Mucosa of descending colon (tissue), 3 donors: ENCODE data around the gene FRMD4A. TPM values are rescaled to one million over a fixed set of nuclear protein-coding genes. Genes with fewer than 3 reads are reported as not detected.

ENCODE experiments used
- ATAC-seq: fragments of 200-7000 bp; cut with Tn5 transposase; one replicate; pipeline ENCODE4 v1.9.1; 2020; ENCODE audit warnings: mild to moderate bottlenecking, moderate library complexity
- DNase-seq, 3 donors: peaks; one replicate each; pipeline ENCODE4 v3.0.0-alpha.2; 2020
- H3K36me3 ChIP-seq: fragments of 200-600 bp; one replicate; pipeline ENCODE4 v1.8.0; 2021; ENCODE audit warnings: low read depth, mild to moderate bottlenecking
- H3K4me1 ChIP-seq: fragments of 200-600 bp; one replicate; pipeline ENCODE4 v1.8.0; 2021; ENCODE audit warnings: low read depth, mild to moderate bottlenecking
- H3K4me3 ChIP-seq: fragments of 200-600 bp; one replicate; pipeline ENCODE4 v1.8.0; 2021; ENCODE audit warnings: mild to moderate bottlenecking
- H3K9me3 ChIP-seq: fragments of 200-600 bp; one replicate; pipeline ENCODE4 v1.8.0; 2021; ENCODE audit warnings: mild to moderate bottlenecking
- CTCF ChIP-seq: fragments of 200-600 bp; IDR thresholded peaks from one replicate; pipeline ENCODE4 v1.8.0; 2022; ENCODE audit warnings: antibody characterized with exemption, mild to moderate bottlenecking
- intact Hi-C, 2 donors: fragments of 100-400 bp; cut with DNase I in 1 of 2; cut with micrococcal nuclease in 1 of 2; formaldehyde crosslinking; loops; one replicate each; pipeline versions ENCODE4 v1.11.0 to v1.11.1; 2022; cut with DNase I, micrococcal nuclease
- total RNA-seq, 3 donors: library from RNA; stranded (reverse); fragmentation: NEBNext Ultra II Directional in 2 of 3; extraction: Animal tissue kit (Norgen Biotek cat#: 25700) in 2 of 3; gene quantifications; one replicate each; pipeline versions ENCODE4 v1.2.1 to v1.2.4, GENCODE V29; 2021 to 2023
- donor health status: DM: no; HTN: no; CAD: no; lungs with moderate emphysema.
- donor health status: DM: no; HTN: no; CAD: no.
- donor health status: DM: no; HTN: yes; CAD: no.

Gene FRMD4A
- total RNA-seq, 3 donors from 2014 or later, result 9.8 to 40.6 (median 17.2) TPM

DNA sequence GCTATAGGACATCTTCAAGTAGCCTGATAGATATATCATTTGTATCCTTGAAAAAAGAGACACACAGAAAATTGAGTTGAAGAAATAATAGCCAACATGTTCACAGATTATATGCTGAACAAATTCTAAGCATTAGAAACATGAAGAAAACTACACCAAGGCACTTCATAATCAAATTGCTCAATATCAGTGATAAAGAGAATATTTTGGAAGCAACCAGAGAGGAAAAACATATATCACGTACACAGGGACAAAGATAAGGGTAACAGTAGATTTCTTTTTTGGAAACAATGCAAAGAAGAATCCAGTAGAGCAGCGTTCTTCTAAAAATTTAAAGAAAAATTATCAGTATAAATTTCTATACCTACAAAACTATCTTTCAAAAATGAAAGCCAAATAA lies 6.0 kb upstream of the FRMD4A start:
- ATAC-seq (no peak), DNase-seq (no peak)
- intact Hi-C loops, result no loop called here
- Histone ChIP-seq H3K4me3 (no peak overlapping the region), H3K36me3 (no peaks in the 10 kb centered on the region), H3K9me3 (no peaks in the 10 kb centered on the region), H3K4me1 (no peaks in the 10 kb centered on the region)
- TF ChIP-seq CTCF, result no peak

DNA sequence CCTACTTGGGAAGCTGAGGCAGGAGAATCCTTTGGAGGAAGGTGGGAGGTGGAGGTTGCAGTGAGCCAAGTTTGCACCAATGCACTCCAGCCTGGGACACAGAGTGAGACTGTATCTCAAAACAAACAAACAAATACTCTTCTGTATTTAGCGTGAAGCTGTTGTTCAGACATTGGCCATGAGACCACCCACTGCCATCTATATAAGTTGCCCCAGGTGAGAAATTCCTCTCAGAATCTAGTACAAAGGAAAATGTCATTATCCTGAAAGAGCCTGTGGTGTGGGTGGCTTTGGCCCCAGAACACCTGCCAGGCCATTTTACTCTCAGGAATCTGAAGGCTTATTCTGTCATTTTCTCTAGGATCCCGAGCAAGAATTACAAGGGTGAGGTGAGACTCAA lies 4.0 kb upstream of the FRMD4A start:
- Histone ChIP-seq H3K4me1 (no peaks in the 10 kb centered on the region), H3K36me3 (no peaks in the 10 kb centered on the region), H3K4me3 (no peak overlapping the region), H3K9me3 (no peaks in the 10 kb centered on the region)
- ATAC-seq, result no peak
- intact Hi-C loops, result no loop called here
- no peak for DNase-seq
- TF ChIP-seq CTCF, result no peak

DNA sequence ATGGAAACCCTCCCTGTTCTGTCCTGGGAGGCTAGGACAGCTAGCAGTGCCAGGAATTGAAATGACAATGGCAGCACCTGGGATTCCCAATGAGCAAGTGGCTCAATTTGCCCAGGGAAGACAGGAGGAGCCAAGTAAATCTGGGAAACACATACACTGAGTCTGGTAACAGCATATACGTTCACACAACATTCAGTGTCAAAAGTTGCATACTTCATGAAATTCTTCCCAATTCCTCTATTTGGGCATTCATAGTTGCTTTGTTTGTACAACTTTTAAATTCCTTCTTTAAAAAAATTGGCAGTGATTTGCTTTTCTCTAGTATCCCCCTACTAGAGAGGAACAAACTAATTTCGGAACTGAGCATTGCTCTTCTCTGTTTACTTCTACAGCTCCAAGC lies 2.9 kb upstream of the FRMD4A start:
- intact Hi-C loops, result no loop called here
- TF ChIP-seq CTCF, result no peak
- Histone ChIP-seq H3K9me3 (no peaks in the 10 kb centered on the region), H3K4me3 (no peak overlapping the region), H3K4me1 (no peaks in the 10 kb centered on the region), H3K36me3 (no peaks in the 10 kb centered on the region)
- no peak for DNase-seq
- ATAC-seq, result no peak

DNA sequence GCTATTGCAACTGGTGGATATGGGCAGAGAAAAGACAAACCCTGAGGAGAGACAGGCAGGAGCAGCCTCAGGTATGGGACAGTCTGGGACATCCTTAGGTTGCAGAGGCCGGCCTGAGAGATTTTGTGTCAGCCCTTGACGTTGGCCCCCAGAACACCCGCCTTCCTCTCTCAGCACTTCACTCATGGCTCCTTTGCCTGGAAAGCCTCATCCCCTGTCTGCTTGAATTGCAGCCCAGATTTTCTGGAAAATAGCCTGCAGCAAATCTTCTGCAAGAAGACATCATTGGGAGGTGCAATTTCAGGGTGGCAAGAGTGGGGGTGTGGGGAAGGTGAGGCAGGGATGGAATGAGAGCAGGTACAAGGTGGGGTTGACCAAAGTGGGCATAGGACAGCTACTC lies 2.2 kb upstream of the FRMD4A start:
- H3K9me3 ChIP-seq, result no peaks in the 10 kb centered on the region
- no peak overlapping the region for H3K4me3 ChIP-seq
- intact Hi-C loops, result no loop called here
- H3K4me1 ChIP-seq, result no peaks in the 10 kb centered on the region
- no peak for TF ChIP-seq CTCF
- ATAC-seq, result no peak
- DNase-seq, result no peak
- no peaks in the 10 kb centered on the region for H3K36me3 ChIP-seq

DNA sequence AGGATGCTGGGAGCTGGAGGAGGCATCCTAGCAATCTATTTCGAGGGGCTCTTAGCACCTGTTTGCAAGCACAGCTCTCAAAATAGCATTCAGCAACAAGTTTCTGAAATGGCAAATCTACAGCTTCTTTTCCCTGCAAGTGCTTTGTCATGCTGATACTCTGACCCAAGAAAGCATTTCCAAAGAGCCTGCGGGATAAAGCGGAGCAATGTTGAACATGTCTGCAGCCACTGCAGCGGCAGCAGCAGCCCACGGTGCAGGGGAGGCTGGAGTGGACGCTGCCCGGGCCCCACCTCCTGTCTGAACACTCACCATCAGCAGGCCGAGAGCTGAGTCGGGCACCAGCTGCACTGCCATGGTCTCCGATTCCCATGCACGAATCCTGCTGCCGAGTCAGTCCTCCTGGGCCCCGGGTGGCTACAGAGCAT lies 964 bp downstream of the FRMD4A start:
- no peak overlapping the region for H3K4me3 ChIP-seq
- H3K9me3 ChIP-seq, result no peaks in the 10 kb centered on the region
- no peak for TF ChIP-seq CTCF
- intact Hi-C loops, result no loop called here
- H3K4me1 ChIP-seq, result no peaks in the 10 kb centered on the region
- no peaks in the 10 kb centered on the region for H3K36me3 ChIP-seq
- ATAC-seq, result no peak
- no peak for DNase-seq
